H1 (cell line): Measurements from ENCODE around the gene FBXL16. TPM values are rescaled to one million over a fixed set of nuclear protein-coding genes. Genes with fewer than 3 reads are reported as not detected.

ENCODE experiments used
- CTCF ChIA-PET: fragments of 300-600 bp; sonication (Branson Sonifier 250); formaldehyde crosslinking; loops from one replicate; lab custom pipeline; 2021; ENCODE audit not compliant: partially characterized antibody; lab: Charles Lee
- POLR2A ChIA-PET: fragments of 300-600 bp; sonication (Branson Sonifier 250); formaldehyde crosslinking; loops from one replicate; lab custom pipeline; 2021; ENCODE audit warnings: inconsistent platforms; ENCODE audit not compliant: partially characterized antibody; lab: Charles Lee
- DNase-seq, 2 experiments: peaks; one replicate each; pipeline versions ENCODE4 v3.0.0 to v3.0.0-alpha.2; 2010 to 2022; ENCODE audit warnings: low spot score in 2 of 2, low read depth in 1 of 2, mixed read lengths in 1 of 2
- FAIRE-seq: peaks from 2 replicates; lab custom pipeline; 2011; peaks lifted over from hg19 to GRCh38; lab: Jason Lieb, UNC
- H2AFZ ChIP-seq: 2 replicates; pipeline ENCODE4 v1.8.1; 2012; ENCODE audit warnings: low read length, inconsistent platforms
- H2AK5ac ChIP-seq: 2 replicates; pipeline ENCODE4 v1.6.1; 2013; ENCODE audit warnings: low read depth, low read length
- H2BK120ac ChIP-seq: replicated peaks from 2 replicates; pipeline ENCODE3; 2013; ENCODE audit warnings: low read depth, low read length, inconsistent platforms
- H2BK12ac ChIP-seq: 2 replicates; pipeline ENCODE4 v1.6.1; 2013; ENCODE audit warnings: low read depth, low read length
- H2BK15ac ChIP-seq: 2 replicates; pipeline ENCODE4 v1.6.1; 2013; ENCODE audit warnings: low read length
- H2BK20ac ChIP-seq: 2 replicates; pipeline ENCODE4 v1.6.1; 2013; ENCODE audit warnings: low read length
- H2BK5ac ChIP-seq: 2 replicates; pipeline ENCODE4 v1.6.1; 2013; ENCODE audit warnings: low read depth, low read length
- H3K14ac ChIP-seq: 2 replicates; pipeline ENCODE4 v1.6.1; 2013; ENCODE audit warnings: inconsistent platforms; ENCODE audit not compliant: insufficient read length
- H3K18ac ChIP-seq: 2 replicates; pipeline ENCODE4 v1.6.1; 2013; ENCODE audit warnings: low read length; ENCODE audit errors: extremely low read depth
- H3K23ac ChIP-seq: 2 replicates; pipeline ENCODE4 v1.6.1; 2013; ENCODE audit warnings: inconsistent platforms; ENCODE audit not compliant: insufficient read length
- H3K23me2 ChIP-seq: 2 replicates; pipeline ENCODE4 v1.6.1; 2013; ENCODE audit warnings: low read depth, low read length
- H3K27ac ChIP-seq: 2 replicates; pipeline ENCODE4 v1.6.1; 2011; ENCODE audit warnings: low read depth, low read length, inconsistent platforms
- H3K27me3 ChIP-seq, 4 experiments: replicated peaks in 1 of 4; 1 replicate in 1 of 4; 2 replicates in 3 of 4; pipeline versions ENCODE4 v1.6.1 to v1.8.1; 2011 to 2013; ENCODE audit warnings: low read length in 3 of 4, mild to moderate bottlenecking in 3 of 4, inconsistent platforms in 2 of 4, mixed read lengths in 2 of 4, moderate library complexity in 1 of 4; ENCODE audit not compliant: control insufficient read depth in 3 of 4, insufficient read depth in 3 of 4; ENCODE audit errors: extremely low read depth in 1 of 4
- H3K36me3 ChIP-seq, 4 experiments: 2 replicates each; pipeline versions ENCODE4 v1.6.1 to v1.8.1; 2011 to 2013; ENCODE audit warnings: mild to moderate bottlenecking in 4 of 4, low read length in 3 of 4, moderate library complexity in 2 of 4, control low read depth in 1 of 4, inconsistent platforms in 1 of 4; ENCODE audit not compliant: insufficient read depth in 4 of 4, control insufficient read depth in 2 of 4
- H3K4ac ChIP-seq: replicated peaks from 2 replicates; pipeline ENCODE3; 2013; ENCODE audit warnings: low read length, low read depth, mixed read lengths, inconsistent platforms; ENCODE audit not compliant: insufficient read length
- H3K4me1 ChIP-seq, 4 experiments: replicated peaks in 1 of 4; 1 replicate in 1 of 4; 2 replicates in 3 of 4; pipeline versions ENCODE4 v1.6.1 to v1.8.1; 2011 to 2013; ENCODE audit warnings: low read length in 3 of 4, inconsistent platforms in 2 of 4, mixed read lengths in 1 of 4; ENCODE audit not compliant: insufficient read depth in 4 of 4, control insufficient read depth in 3 of 4
- H3K4me2 ChIP-seq, 2 experiments: 2 replicates each; pipeline versions ENCODE4 v1.6.1 to v1.8.1; 2011 to 2013; ENCODE audit warnings: low read depth in 2 of 2, low read length in 2 of 2, control low read depth in 1 of 2, inconsistent platforms in 1 of 2, mild to moderate bottlenecking in 1 of 2; ENCODE audit not compliant: insufficient read depth in 1 of 2
- H3K4me3 ChIP-seq, 4 experiments: fragments of 200-600, 300-600 bp in 1 of 4; sonication (generic), shearing (Covaris generic), sonication (Bioruptor Twin) in 1 of 4; 2 replicates each; pipeline versions ENCODE4 v1.5.1 to v1.8.1; 2011 to 2016; ENCODE audit warnings: low read length in 4 of 4, low read depth in 3 of 4, control low read depth in 2 of 4, inconsistent platforms in 2 of 4, mild to moderate bottlenecking in 2 of 4, mixed read lengths in 1 of 4, moderate library complexity in 1 of 4; ENCODE audit not compliant: insufficient read depth in 2 of 4; ENCODE audit errors: extremely low read depth in 1 of 4
- H3K56ac ChIP-seq: replicated peaks from 2 replicates; pipeline ENCODE3; 2013; ENCODE audit warnings: low read depth, mild to moderate bottlenecking, mixed read lengths, low read length, inconsistent platforms; ENCODE audit not compliant: insufficient read length
- H3K79me1 ChIP-seq: 2 replicates; pipeline ENCODE4 v1.6.1; 2013; ENCODE audit warnings: low read depth, low read length, control low read depth
- H3K79me2 ChIP-seq, 2 experiments: 2 replicates each; pipeline versions ENCODE4 v1.6.1 to v1.8.1; 2012 to 2013; ENCODE audit warnings: low read length in 2 of 2, mild to moderate bottlenecking in 2 of 2, inconsistent platforms in 1 of 2; ENCODE audit not compliant: insufficient read depth in 2 of 2, control insufficient read depth in 1 of 2
- H3K9ac ChIP-seq, 4 experiments: replicated peaks in 1 of 4; 1 replicate in 1 of 4; 2 replicates in 3 of 4; pipeline versions ENCODE4 v1.6.1 to v1.8.1; 2011 to 2013; ENCODE audit warnings: low read depth in 3 of 4, low read length in 3 of 4, control low read depth in 2 of 4, mild to moderate bottlenecking in 2 of 4, moderate library complexity in 2 of 4, inconsistent platforms in 1 of 4; ENCODE audit errors: extremely low read depth in 1 of 4
- H3K9me3 ChIP-seq, 2 experiments: 2 replicates each; pipeline versions ENCODE4 v1.6.1 to v1.8.1; 2012 to 2013; ENCODE audit warnings: mild to moderate bottlenecking in 2 of 2, moderate library complexity in 2 of 2, control low read depth in 1 of 2, inconsistent platforms in 1 of 2, low read depth in 1 of 2, low read length in 1 of 2, mixed read lengths in 1 of 2; ENCODE audit not compliant: insufficient read depth in 2 of 2
- H4K20me1 ChIP-seq, 2 experiments: replicated peaks in 1 of 2; 2 replicates each; pipeline versions ENCODE3 to v1.8.1; 2011 to 2013; ENCODE audit warnings: inconsistent platforms in 2 of 2, low read length in 2 of 2, mild to moderate bottlenecking in 1 of 2; ENCODE audit not compliant: insufficient read depth in 2 of 2, control insufficient read depth in 1 of 2
- H4K5ac ChIP-seq: 2 replicates; pipeline ENCODE4 v1.6.1; 2013; ENCODE audit warnings: low read length, low read depth, mixed read lengths, inconsistent platforms; ENCODE audit not compliant: insufficient read length
- H4K8ac ChIP-seq: 2 replicates; pipeline ENCODE4 v1.8.0; 2013; ENCODE audit warnings: mild to moderate bottlenecking, moderate library complexity, low read length, inconsistent platforms; ENCODE audit not compliant: insufficient read depth; ENCODE audit errors: extremely low read depth
- H4K91ac ChIP-seq: replicated peaks from 2 replicates; pipeline ENCODE3; 2013; ENCODE audit warnings: low read length, mixed read lengths, inconsistent platforms; ENCODE audit not compliant: insufficient read length
- CREB1 ChIP-seq: IDR thresholded peaks from 2 replicates; pipeline ENCODE4 v1.6.1; 2012; ENCODE audit warnings: inconsistent platforms
- FOSL1 ChIP-seq: IDR thresholded peaks from 2 replicates; pipeline ENCODE4 v1.6.1; 2011; ENCODE audit warnings: mild to moderate bottlenecking, low read depth, low read length, moderate library complexity; ENCODE audit not compliant: insufficient read depth
- GABPA ChIP-seq: IDR thresholded peaks from 2 replicates; pipeline ENCODE4 v1.6.1; 2011; ENCODE audit warnings: mild to moderate bottlenecking, low read length, moderate library complexity, borderline replicate concordance; ENCODE audit not compliant: insufficient read depth
- RNF2 ChIP-seq: fragments of 200-900, 300-1000 bp; sonication (generic); IDR thresholded peaks from 2 replicates; pipeline ENCODE4 v1.7.1; 2016; ENCODE audit warnings: borderline replicate concordance, low read depth, mild to moderate bottlenecking, antibody characterized with exemption, low read length; ENCODE audit not compliant: poor library complexity, severe bottlenecking; ENCODE audit errors: missing control alignments
- SIN3A ChIP-seq, 2 experiments: IDR thresholded peaks in 1 of 2; conservative IDR thresholded peaks in 1 of 2; 2 replicates each; pipeline ENCODE4 v1.6.1; 2011 to 2012; ENCODE audit warnings: low read length in 2 of 2, improper control_type of control experiment in 1 of 2, low read depth in 1 of 2, mild to moderate bottlenecking in 1 of 2
- SP2 ChIP-seq: IDR thresholded peaks from 2 replicates; pipeline ENCODE4 v1.6.1; 2012; ENCODE audit warnings: mild to moderate bottlenecking, low read length, inconsistent platforms
- SRF ChIP-seq: IDR thresholded peaks from 2 replicates; pipeline ENCODE4 v1.6.1; 2011; ENCODE audit warnings: mild to moderate bottlenecking, low read depth, low read length, moderate library complexity
- WGBS, 2 experiments: shearing (Covaris generic) in 1 of 2; methylation state at CpG; one replicate each; pipeline versions ENCODE4 v1.1.6 to v1.1.7; 2013 to 2015; ENCODE audit warnings: low lambda C conversion rate in 2 of 2, mixed read lengths in 2 of 2, inconsistent platforms in 1 of 2, low coverage in 1 of 2, missing lambda C conversion rate in 1 of 2; ENCODE audit not compliant: insufficient replicate concordance in 2 of 2, insufficient coverage in 1 of 2, insufficient read length in 1 of 2; ENCODE audit errors: extremely low coverage in 1 of 2, missing lambda C conversion rate in 1 of 2; 5-methylcytosine and 5-hydroxymethylcytosine counted together
- polyA plus RNA-seq, 7 experiments: library from polyadenylated mRNA; depleted of rRNA in 3 of 7; stranded (reverse) in 5 of 7; unstranded in 2 of 7; fragments of >200 nt in 5 of 7; fragments of 200-250 nt in 2 of 7; gene quantifications; 1 replicate in 5 of 7; 2 replicates in 1 of 7; 4 replicates in 1 of 7; pipeline versions ENCODE4 v1.2.1 to v1.2.3, GENCODE V29; 2011 to 2013; ENCODE audit warnings: missing spikeins in 2 of 7, mixed read lengths in 2 of 7
- total RNA-seq: library from RNA; stranded (reverse); fragmentation: NEBNext Ultra II Directional; extraction: Animal tissue kit (Norgen Biotek cat#: 25700); gene quantifications from 2 replicates; pipeline ENCODE4 v1.2.1, GENCODE V29; 2021

FBXL16 gene
- total and polyA plus RNA-seq, 2 of the 8 experiments (the other 6 are each of a cell fraction or from before 2014, with no cell fraction given) = 12.5 to 12.8 TPM

DNA sequence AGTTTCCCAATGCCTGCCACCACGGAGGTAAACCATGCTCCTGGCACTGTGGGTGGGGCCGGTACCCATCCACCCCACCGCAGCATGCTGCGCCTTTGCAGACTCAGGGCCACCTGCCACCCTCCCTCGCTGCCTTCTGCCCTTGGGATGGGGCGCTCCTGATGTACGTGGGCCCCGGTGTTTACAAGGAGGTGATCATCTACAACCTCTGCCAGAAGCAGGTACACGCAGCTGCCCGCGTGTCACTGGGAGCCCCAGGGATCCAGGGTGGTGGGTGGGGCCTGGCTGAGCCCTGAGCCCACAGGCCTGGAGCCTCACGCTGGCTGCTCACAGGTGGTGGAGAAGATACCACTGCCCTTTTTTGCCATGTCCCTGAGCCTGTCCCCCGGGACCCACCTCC is 39.0 kb downstream of the FBXL16 start:
- Histone ChIP-seq H3K23me2 (peaks cover 5% of the 10 kb centered on the region; the same call in 1 of the 2 replicates), H2AFZ (no peak overlapping the region), H3K27me3 (no peaks in the 10 kb centered on the region), H2BK120ac (no peak overlapping the region), H4K8ac (no peak overlapping the region), H3K23ac (no peak overlapping the region), H3K14ac (no peak overlapping the region), H4K20me1 (peaks cover 3 to 15% of the 10 kb centered on the region in 2 experiments), H2AK5ac (no peak overlapping the region), H3K4me3 (no peak overlapping the region), H2BK15ac (no peak overlapping the region), H3K4me2 (no peak overlapping the region), H3K56ac (no peak overlapping the region), H4K91ac (no peak overlapping the region), H3K27ac (no peak overlapping the region), H3K79me1 (peaks cover 13% of the 10 kb centered on the region), H2BK12ac (no peak overlapping the region), H2BK20ac (no peak overlapping the region), H3K36me3 (peaks cover 5 to 23% (median 19%) of the 10 kb centered on the region in 4 experiments; a peak in 6 of 8 replicates), H3K9ac (no peak overlapping the region), H3K4me1 (peaks cover 0 to 8% (median 5%) of the 10 kb centered on the region in 4 experiments; a peak in 5 of 7 replicates), H3K79me2 (peaks cover 0 to 13% of the 10 kb centered on the region in 2 experiments; a peak in 1 of 4 replicates), H3K9me3 (no peaks in the 10 kb centered on the region), H3K18ac (no peak overlapping the region), H4K5ac (no peak overlapping the region), H3K4ac (no peak overlapping the region), H2BK5ac (no peak overlapping the region)
- WGBS, 2 experiments = 92% methylated on average over 13 of the region's 13 CpGs; no CpG with 5 or more reads in 1 of the 2 experiments
- FAIRE-seq (no peak), DNase-seq (no peak)
- TF ChIP-seq FOSL1 = no peak
- no peak for TF ChIP-seq CREB1
- no peak for TF ChIP-seq SIN3A (conservative IDR thresholded peaks at IDR 0.05 in 1 of 2, IDR thresholded peaks at IDR 0.05 in 1 of 2; ENCODE audit: low read depth in 1 of 2, low read length in 2 of 2)
- no peak for TF ChIP-seq SRF
- TF ChIP-seq SP2 = no peak
- no peak for TF ChIP-seq GABPA
- no peak for TF ChIP-seq RNF2
- CTCF ChIA-PET = interaction anchor here (1.3 to 12.0 kb wide), 6 partner anchors 12 to 90 kb away, joined by 3 to 104 read pairs (median 8); partner anchors contain the start of genes JMJD8, WDR24 and WDR90
- POLR2A ChIA-PET = interaction anchor here (1.0 to 17.4 kb wide), 6 partner anchors 8 to 90 kb away, joined by 3 to 214 read pairs (median 5); partner anchors contain the start of genes JMJD8, RHBDL1, STUB1 and WFIKKN1
